C4-2B (cell line): ENCODE results near the gene WWC1.
"Not testable (repeated sequence)": the region's sequence is repeated elsewhere in the genome, so short reads cannot be mapped to it uniquely, and the experiment has no call there.

ENCODE experiments used
- ZFX ChIP-seq: fragments of 450-650 bp; IDR thresholded peaks from 2 replicates; pipeline ENCODE4 v1.6.1; 2017
- TF ChIP-seq, protein P1 (sequence below): fragments of 450-650 bp; conservative IDR thresholded peaks from 2 replicates; pipeline ENCODE4 v1.5.1; 2017; ENCODE audit warnings: mild to moderate bottlenecking

- TF ChIP-seq, protein P1, sequence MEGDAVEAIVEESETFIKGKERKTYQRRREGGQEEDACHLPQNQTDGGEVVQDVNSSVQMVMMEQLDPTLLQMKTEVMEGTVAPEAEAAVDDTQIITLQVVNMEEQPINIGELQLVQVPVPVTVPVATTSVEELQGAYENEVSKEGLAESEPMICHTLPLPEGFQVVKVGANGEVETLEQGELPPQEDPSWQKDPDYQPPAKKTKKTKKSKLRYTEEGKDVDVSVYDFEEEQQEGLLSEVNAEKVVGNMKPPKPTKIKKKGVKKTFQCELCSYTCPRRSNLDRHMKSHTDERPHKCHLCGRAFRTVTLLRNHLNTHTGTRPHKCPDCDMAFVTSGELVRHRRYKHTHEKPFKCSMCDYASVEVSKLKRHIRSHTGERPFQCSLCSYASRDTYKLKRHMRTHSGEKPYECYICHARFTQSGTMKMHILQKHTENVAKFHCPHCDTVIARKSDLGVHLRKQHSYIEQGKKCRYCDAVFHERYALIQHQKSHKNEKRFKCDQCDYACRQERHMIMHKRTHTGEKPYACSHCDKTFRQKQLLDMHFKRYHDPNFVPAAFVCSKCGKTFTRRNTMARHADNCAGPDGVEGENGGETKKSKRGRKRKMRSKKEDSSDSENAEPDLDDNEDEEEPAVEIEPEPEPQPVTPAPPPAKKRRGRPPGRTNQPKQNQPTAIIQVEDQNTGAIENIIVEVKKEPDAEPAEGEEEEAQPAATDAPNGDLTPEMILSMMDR = not testable (repeated sequence)
- TF ChIP-seq ZFX = not testable (repeated sequence)
Measured at GRCh38 chr5:168435340-168435739, 143.9 kb downstream of the WWC1 start.
